ENCODE results near the gene EPS8. TPM values are rescaled to one million over a fixed set of nuclear protein-coding genes. Genes with fewer than 3 reads are reported as not detected.

The EPS8 gene
- total and polyA plus RNA-seq, 2 experiments from 2014 or later, result 43.1 to 83.2 TPM

- Histone ChIP-seq H3K79me2 (no peaks in the 10 kb centered on the region), H3K9me2 (replicated peaks; ENCODE audit: insufficient read depth) (no peaks in the 10 kb centered on the region), H4K20me1 (ENCODE audit: insufficient read depth, poor library complexity, severe bottlenecking) (no peaks in the 10 kb centered on the region), H3K4me3 (no peak overlapping the region), H3K4me1 (ENCODE audit: insufficient read depth) (peaks cover 4% of the 10 kb centered on the region), H3K36me3 (replicated peaks; ENCODE audit: insufficient read depth, low read depth) (no peaks in the 10 kb centered on the region), H2AFZ (no peak overlapping the region), H3K4me2 (no peak overlapping the region), H3K9me3 (ENCODE audit: low read depth) (no peaks in the 10 kb centered on the region), H3K27me3 (no peaks in the 10 kb centered on the region), H3K27ac (no peak overlapping the region)
- no peak for DNase-seq (ENCODE audit: low spot score)
- 64% methylated on average over 1 of the region's 1 CpG for WGBS (ENCODE audit: low lambda C conversion rate, missing lambda C conversion rate)
- TF ChIP-seq EZH2 (IDR thresholded peaks at IDR 0.05; ENCODE audit: borderline replicate concordance), result no peak
- TF ChIP-seq EZH2phosphoT487 (IDR thresholded peaks at IDR 0.05; ENCODE audit: low read depth, severe bottlenecking, unreplicated experiment), result no peak
- no peak for TF ChIP-seq CTCF (IDR thresholded peaks at IDR 0.05; ENCODE audit: poor library complexity)
Measured at GRCh38 chr12:15574353-15574752, 214.8 kb downstream of the EPS8 start.

Small RNAs within 50 kb of the gene (small RNA-seq; reads per million reads assigned to genes)
- not detected for gene RNU6-251P

Other genes with a start within 250 kb of the EPS8 start
- gene STRAP, start 93.0 kb upstream of the EPS8 start, total RNA-seq, result 133 and 154 TPM in 2 replicates
- gene STRAP, start 93.0 kb upstream of the EPS8 start, polyA plus RNA-seq, result 198 and 202 TPM in 2 replicates
- gene DERA, start 121.9 kb upstream of the EPS8 start, total RNA-seq, result 64.7 and 66.2 TPM in 2 replicates
- gene DERA, start 121.9 kb upstream of the EPS8 start, polyA plus RNA-seq, result 50.6 and 57.2 TPM in 2 replicates